ENCODE data around the gene LIG1. TPM values are rescaled to one million over a fixed set of nuclear protein-coding genes. Genes with fewer than 3 reads are reported as not detected.

LIG1 gene
- total and polyA plus RNA-seq, 9 of the 15 experiments (the other 6 are each of a cell fraction or from before 2014, with no cell fraction given): 9.6 to 114 (median 71.1) TPM

DNA sequence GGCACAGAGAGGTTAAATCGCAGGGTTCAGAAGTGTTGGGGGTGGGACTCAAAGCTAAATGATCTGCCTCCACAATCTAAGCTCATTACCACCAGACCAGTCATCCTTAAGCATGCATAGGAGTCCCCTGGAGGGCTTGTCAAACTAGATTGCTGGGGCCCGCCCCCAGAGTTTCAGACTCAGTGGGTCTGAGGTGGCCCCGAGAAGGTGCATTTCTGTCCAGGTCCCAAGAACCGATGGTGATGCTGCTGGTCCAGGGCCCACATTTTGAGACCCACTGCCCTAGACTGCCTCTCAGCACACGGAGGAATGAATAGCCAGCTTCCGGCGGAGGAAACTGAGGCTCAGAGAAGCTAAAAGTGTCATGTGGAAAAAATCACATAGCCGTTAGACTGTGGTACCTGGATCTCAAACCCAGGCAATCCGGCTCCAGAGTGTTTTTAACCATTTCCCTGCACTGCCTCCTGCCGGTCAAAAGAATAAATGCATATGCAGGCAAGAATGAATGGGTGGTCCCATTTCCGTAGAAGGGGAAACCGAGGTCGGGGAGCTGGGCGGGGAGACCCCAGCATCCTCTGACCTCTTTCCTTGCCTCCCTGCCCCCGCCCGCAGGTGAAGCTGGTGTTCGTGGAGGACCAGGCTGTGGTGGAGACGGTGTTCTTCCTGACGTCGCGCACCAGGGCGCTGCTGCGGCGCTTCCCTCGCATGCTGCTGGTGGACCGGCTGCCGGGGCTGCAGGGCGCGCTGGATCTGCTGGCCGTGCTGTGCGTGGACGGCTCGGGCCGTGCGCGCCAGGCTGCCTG lies 24.1 kb upstream of the LIG1 start (continued):
- TF ChIP-seq ZNF764 (CRISPR knock-in tag; IDR thresholded peaks at IDR 0.05; ENCODE audit: low read depth) (no peak), EWSR1 (IDR thresholded peaks at IDR 0.05; ENCODE audit: borderline replicate concordance, low read depth, partially characterized antibody) (no peak), ASH1L (IDR thresholded peaks at IDR 0.05; ENCODE audit: borderline replicate concordance, low read depth, partially characterized antibody) (no peak), HMG20B (CRISPR knock-in tag; IDR thresholded peaks at IDR 0.05) (no peak)

DNA sequence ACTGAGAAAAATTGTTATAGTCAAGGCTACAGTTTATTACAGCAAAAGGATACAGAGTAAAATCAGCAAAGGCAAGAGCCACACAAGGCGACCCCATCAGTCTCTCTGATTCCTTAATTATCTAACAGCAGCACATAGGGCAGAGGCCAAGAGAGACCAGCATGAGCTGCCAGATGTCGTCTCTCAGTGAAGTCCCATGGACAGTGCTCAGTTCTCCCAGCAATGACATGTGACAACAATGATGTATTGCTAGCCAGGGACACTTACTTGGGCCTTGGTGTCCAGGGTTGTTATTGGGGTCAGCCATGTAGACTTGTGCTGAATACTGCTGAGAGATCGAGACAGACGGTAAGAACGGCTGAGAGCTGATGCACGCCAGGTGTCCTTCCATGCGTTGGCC lies 22.6 kb upstream of the LIG1 start:
- Histone ChIP-seq H3K9ac (ENCODE audit: insufficient read depth in 1 of 2, low read depth in 2 of 2, low read length in 2 of 2) (no peak overlapping the region), H3K27me3 (ENCODE audit: control insufficient read depth in 2 of 2, insufficient read depth in 2 of 2, low read length in 2 of 2) (no peaks in the 10 kb centered on the region), H4K20me1 (replicated peaks; ENCODE audit: control insufficient read depth, insufficient read depth, low read length) (no peaks in the 10 kb centered on the region), H3K9me1 (ENCODE audit: control insufficient read depth, insufficient read depth, low read length) (no peaks in the 10 kb centered on the region), H3K79me2 (ENCODE audit: control insufficient read depth, insufficient read depth, low read length) (no peaks in the 10 kb centered on the region), H3K4me1 (replicated peaks in 1 of 2; ENCODE audit: control insufficient read depth in 2 of 2, insufficient read depth in 2 of 2, low read length in 2 of 2) (peaks cover 5 to 24% of the 10 kb centered on the region in 2 experiments; a peak in 3 of 5 replicates), H3K36me3 (ENCODE audit: control insufficient read depth, insufficient read depth, low read length) (no peaks in the 10 kb centered on the region), H3K27ac (ENCODE audit: extremely low read depth, low read depth, low read length) (no peak overlapping the region), H3K9me3 (replicated peaks; ENCODE audit: control insufficient read depth, insufficient read depth, low read depth, low read length) (no peaks in the 10 kb centered on the region), H2AFZ (ENCODE audit: low read depth, low read length) (no peak overlapping the region), H3K4me2 (ENCODE audit: insufficient read depth, low read length) (no peak overlapping the region), H3K4me3 (no peak overlapping the region)
- no peak for DNase-seq (ENCODE audit: extremely low read depth in 1 of 4, low spot score in 3 of 4)
- in situ Hi-C loops (cut with MboI): no loop called here
- intact Hi-C loops (cut with micrococcal nuclease): loop anchor here (5.0 kb wide), 1 partner anchor 85 kb away; no protein-coding TSS in a partner anchor
- no peak for ATAC-seq
- ChIA-PET POLR2A (interaction anchor here (0.6 kb wide), 1 partner anchor 11 kb away, joined by 3 read pairs; no protein-coding TSS in a partner anchor), CTCF (ENCODE audit: low intra/inter-chr PET ratio) (no interaction called here)
- peak; percentile 5 for TF ChIP-seq MEIS2 (IDR thresholded peaks at IDR 0.05; ENCODE audit: partially characterized antibody)
- TF ChIP-seq, protein P1, sequence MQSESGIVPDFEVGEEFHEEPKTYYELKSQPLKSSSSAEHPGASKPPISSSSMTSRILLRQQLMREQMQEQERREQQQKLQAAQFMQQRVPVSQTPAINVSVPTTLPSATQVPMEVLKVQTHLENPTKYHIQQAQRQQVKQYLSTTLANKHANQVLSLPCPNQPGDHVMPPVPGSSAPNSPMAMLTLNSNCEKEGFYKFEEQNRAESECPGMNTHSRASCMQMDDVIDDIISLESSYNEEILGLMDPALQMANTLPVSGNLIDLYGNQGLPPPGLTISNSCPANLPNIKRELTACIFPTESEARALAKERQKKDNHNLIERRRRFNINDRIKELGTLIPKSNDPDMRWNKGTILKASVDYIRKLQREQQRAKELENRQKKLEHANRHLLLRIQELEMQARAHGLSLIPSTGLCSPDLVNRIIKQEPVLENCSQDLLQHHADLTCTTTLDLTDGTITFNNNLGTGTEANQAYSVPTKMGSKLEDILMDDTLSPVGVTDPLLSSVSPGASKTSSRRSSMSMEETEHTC (IDR thresholded peaks at IDR 0.05): no peak
- 65% methylated on average over 7 of the region's 7 CpGs for WGBS (ENCODE audit: insufficient coverage, low coverage, missing lambda C conversion rate)
- BruUV-seq (replicated peaks): no TSS peak
- FAIRE-seq: no peak

All from K562 (cell line).